ENCODE data around the gene SLC27A3.
A peak's percentile ranks its signal among the peaks of the same experiment; 100 is the strongest.

The SLC27A3 gene

GRCh38 chr1:153771841-153772593 lies 3.2 kb upstream of the SLC27A3 start:
- peak; percentile 59 for TF ChIP-seq CTCF (conservative IDR thresholded peaks at IDR 0.05)
- no peak overlapping the region for H3K27ac ChIP-seq

GRCh38 chr1:153773096-153773921 lies 1.9 kb upstream of the SLC27A3 start:
- H3K27ac ChIP-seq = no peak overlapping the region
- no peak for TF ChIP-seq CTCF (conservative IDR thresholded peaks at IDR 0.05)

- no peak for TF ChIP-seq CTCF (conservative IDR thresholded peaks at IDR 0.05)
- peak overlapping the region; percentile 94 for H3K27ac ChIP-seq
Measured at GRCh38 chr1:153774026-153774595, 1.1 kb upstream of the SLC27A3 start.

GRCh38 chr1:153775458-153776327 lies 486 bp downstream of the SLC27A3 start:
- TF ChIP-seq CTCF (conservative IDR thresholded peaks at IDR 0.05) = peak; percentile 28; the same call in 1 of the 2 replicates
- H3K27ac ChIP-seq = peak overlapping the region; percentile 94

GRCh38 chr1:153776352-153776751 lies 1.1 kb downstream of the SLC27A3 start:
- no peak for TF ChIP-seq CTCF (conservative IDR thresholded peaks at IDR 0.05)
- H3K27ac ChIP-seq = peak overlapping the region; percentile 94

- peak overlapping the region; percentile 94 for H3K27ac ChIP-seq
- no peak for TF ChIP-seq CTCF (conservative IDR thresholded peaks at IDR 0.05)
Measured at GRCh38 chr1:153776845-153777370, 1.7 kb downstream of the SLC27A3 start.
